SK-N-DZ (cell line): ENCODE measurements around the gene NR3C2.
A peak's percentile ranks its signal among the peaks of the same experiment; 100 is the strongest.

Experiments used
- DNase-seq: peaks from one replicate; pipeline ENCODE4 v3.0.0-alpha.2; 2015; ENCODE audit warnings: low spot score

Gene NR3C2

DNA sequence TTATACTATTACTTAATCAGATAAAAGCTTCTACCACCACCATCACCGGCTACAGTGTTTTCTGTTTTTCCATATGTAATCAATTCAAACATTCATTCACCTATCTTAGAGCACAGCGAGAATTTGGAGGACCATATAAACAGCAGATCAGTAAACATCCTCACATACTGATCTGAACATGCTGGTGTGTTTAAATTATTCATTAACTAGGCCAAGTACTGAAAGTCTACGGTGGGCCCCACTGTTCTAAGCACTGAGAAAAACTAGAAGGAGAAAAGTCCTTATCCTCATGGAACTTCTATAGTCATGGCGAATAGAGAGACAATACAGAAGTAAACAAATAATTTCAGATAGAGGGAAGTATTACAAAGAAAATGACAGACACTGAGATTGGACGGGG is 176.6 kb downstream of the NR3C2 start:
- no peak for DNase-seq

GRCh38 chr4:148263802-148264201 is 178.4 kb downstream of the NR3C2 start:
- no peak for DNase-seq

GRCh38 chr4:148263127-148263526 is 179.1 kb downstream of the NR3C2 start:
- no peak for DNase-seq

- no peak for DNase-seq
These were observed 180.4 kb downstream of the NR3C2 start for GRCh38 chr4:148261848-148262247.

DNA sequence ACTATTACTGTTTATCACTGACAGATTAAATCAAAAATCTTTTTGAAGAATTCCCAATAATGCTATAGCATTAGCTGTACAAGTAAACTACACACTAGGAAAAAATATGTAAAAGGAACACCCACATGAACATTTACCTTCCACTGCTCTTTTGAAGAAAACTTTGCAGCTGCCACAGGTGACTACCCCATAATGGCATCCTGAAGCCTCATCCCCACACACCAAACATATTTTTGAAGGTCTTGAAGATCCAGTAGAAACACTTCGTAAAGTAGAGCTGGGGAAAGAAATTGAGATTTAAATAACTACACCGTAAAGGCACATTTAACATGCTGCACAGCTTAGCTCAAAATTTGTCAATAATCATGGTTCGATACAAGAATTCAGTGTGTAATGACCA is 182.4 kb downstream of the NR3C2 start:
- DNase-seq = no peak

DNA sequence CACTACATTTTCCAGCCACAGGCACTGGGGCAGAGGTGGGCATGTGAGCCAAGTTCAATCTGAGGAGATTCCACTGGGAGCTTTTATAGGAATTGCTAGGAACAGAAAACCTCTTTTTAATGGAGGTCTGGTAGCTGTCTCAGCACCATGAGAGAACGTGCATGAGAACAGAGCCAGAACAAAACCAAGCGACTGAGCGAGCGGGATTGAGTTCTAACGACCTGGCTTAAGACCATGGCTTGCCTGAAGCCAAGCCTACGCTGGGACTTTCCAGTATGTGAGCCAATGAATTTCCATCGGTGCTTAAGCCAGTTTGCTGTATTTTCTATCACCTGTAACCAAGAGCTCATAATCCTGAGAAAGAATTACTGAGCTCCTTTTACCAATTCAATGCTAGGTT is 183.7 kb downstream of the NR3C2 start:
- peak; percentile 10 for DNase-seq

DNA sequence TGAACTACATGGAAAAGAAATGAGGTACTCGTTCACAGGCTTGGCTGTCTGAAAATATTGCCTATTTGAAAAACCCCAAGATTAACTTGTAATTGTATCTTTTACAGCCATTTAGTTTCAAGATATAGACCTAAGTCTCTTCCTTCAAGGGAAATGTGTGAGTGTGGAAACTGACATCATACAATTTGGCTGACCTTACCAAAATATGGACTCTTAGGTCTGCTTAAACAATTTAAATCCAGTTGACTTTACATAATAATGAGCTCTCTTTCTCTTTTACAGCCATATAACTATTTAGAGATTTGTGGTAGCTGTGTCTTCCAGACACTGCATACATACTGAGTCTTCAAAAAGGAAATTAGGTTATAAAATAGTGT is 186.9 kb downstream of the NR3C2 start:
- no peak for DNase-seq

DNA sequence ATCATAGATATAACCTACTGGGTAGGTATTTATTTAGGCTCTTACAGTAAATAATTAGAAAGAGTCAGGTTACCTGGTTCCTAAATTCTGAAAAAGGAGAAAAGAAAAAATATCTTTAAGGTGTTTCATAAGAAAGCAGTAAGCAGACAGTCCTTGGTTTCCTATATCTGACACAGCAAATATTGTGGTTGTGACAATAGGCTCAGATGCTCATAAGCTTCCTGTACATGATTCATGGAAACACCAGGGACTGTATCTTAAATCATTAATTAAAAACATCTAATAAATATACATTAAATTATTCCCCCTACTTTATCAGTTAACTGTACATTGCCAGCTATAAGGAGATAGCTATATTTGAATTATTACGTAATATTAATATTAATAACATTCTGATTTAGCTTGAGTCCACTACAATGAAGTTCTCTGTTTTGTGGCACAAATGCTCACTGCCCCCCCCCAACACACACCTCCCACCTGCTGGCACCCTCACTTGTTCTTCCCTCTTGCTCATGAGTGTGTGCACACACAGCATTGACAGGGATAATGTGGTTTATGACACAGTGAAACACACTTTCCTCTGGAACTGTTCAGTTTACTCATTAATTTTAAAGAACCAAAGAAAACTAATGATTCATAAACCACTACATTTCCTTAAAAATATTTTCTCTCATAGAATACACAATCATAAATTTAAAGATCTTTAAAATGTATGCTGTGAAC is 187.4 kb downstream of the NR3C2 start:
- DNase-seq = no peak

DNA sequence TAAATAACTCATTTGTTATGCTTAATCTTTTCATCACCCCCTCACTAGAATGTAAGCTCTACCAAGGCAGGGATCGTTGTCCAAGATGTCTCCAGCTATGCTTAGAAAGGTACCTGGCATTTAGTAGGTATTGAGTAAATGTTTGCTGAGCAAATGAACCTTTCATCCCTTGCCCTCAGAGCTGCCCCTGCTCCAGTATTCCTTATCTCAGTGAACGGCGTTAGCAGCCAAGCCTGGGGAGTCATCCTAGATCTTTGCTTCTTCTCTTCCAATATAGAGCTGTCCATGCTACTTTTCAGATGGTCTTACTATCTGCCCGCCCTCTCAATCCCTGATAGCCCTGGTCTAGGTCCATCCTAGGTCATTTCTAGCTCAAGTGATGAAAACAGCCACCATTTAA is 188.4 kb downstream of the NR3C2 start:
- DNase-seq = no peak

DNA sequence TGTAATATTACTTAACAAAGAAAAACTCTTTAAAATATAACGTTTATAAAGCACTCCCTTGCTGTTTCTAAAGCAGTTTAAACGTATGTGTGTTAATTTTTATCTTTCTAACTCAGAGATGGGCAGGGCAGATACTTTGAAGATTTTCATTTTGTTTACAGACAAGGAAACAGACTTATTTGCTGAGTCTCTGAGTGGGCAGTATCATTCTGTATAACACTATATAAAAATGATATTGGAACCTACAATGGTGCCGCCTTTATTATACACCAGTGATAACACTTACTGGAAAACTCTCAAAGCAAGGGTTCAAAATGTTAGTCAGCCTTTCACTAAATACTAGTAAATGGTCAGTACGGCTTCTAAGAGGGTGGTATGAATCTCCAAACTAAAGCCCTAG is 193.4 kb downstream of the NR3C2 start:
- DNase-seq = no peak

GRCh38 chr4:148245015-148245414 is 197.2 kb downstream of the NR3C2 start:
- DNase-seq = no peak

- DNase-seq = no peak
These were observed 198.4 kb downstream of the NR3C2 start for GRCh38 chr4:148243837-148244236.

DNA sequence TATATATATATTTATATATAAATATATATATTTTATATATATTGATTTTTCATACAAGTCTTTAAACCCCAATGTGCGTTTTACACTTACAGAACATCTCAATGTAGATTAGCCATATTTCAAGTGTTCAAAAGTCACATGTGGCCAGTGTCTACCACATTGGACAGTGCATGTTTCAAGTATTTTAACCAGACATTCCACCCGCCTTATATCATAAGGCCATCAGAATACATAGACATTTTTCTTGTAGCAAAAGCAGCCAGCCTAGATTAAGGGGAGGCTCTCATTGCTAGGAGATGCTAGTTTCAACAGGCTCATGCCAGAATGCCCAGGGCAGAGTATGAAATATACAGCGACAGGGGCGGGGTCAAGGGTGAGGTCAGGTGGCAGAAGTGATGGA is 202.0 kb downstream of the NR3C2 start:
- no peak for DNase-seq

DNA sequence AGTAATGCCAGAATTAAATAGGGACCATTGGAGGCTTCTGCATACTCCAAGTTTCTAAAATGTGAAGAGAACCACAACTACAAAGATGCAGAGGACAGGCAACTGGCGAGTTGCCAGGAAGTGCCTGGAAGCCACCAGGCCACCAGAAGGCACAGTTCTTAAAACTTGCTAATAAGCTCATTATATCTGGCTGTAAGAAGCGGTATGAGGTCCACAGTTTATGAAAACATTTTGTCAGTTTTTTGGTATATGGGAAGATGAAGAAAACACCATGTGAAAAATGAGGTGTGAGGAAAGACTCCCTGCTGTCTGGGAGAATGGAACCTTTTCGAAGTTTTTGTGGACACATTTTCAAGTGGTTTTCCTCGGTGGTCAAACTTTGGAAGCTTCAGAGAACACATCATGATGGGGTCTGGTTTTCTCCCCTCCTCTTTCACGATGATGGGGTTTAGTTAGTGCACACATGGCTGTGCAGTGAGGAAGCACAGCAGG is 202.7 kb downstream of the NR3C2 start:
- DNase-seq = no peak

GRCh38 chr4:148238811-148239493 is 203.3 kb downstream of the NR3C2 start:
- no peak for DNase-seq

DNA sequence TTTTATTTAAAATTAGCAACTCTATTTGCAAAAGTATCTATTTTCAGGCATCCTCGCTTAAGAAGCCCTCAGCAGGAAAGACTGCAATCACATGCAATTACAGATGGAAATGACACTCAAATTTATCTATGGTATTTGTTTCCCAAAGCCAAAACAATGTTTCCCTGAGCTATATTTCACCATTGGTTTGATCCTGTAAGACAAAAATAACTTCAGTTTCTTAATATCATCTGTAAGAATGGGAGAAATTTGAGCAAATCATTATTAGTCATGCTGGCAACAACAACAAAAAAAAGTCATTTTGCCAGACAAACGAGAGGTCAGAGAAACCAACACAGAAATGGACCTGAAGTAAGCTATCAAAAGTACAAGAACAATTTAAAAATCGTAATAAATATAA is 204.1 kb downstream of the NR3C2 start:
- no peak for DNase-seq

DNA sequence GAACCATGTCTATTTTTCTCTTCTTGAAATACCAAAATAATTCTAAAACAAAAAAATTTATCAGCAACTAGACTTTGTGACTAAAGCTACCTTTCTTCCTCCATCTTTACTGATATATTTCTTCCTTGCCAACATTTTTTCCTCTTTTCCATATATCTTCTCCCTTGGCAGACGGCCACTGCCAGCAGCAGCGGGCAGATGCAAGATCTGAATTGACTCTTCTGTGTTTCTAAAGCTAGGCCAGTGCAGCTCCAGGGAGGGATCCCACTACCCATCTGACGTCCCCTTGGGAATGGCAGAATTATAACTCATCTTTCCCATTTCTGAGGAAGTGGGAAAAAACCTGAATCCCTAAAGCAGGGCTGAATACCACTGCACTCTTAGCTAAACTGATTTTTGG is 206.4 kb downstream of the NR3C2 start:
- DNase-seq = no peak

DNA sequence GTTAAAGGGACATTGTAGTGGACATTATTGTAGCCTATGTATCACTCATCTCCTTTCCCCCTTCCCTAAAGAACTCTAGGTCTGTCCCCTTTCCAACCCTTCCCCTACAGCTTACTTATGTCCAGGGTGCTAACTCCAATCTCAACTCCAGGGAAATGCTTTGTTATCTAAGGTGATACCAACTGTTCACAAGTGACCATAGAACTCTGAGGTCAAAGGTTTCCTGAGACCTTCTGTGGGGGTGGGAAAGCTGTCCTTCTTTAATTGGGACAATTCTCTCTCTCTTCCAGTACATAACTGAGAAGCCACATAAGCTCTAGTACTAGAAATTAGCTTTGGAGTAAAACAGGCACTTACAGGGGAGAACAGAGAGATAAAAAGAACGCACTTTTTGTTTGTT is 212.4 kb downstream of the NR3C2 start:
- DNase-seq = no peak

GRCh38 chr4:148229028-148229427 is 213.2 kb downstream of the NR3C2 start:
- DNase-seq = peak; percentile 29

DNA sequence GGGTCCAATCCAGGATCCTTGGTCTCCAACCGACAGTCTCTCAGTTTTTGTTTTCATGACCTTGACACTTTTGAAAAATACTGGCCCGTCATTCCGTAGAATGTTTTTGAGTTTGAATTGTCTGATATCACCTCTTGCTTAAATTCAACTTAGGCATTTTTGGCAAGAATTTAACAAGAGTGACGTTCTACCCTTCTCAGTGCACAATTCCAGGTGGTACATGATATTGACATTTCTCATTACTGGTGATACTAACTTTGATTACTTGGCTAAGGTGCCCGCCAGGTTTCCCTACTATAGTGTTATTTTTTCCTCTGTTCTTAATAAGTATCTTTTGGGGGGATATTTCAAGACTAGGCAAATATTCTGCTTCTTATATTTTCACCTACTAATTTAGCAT is 215.1 kb downstream of the NR3C2 start:
- DNase-seq = no peak

- no peak for DNase-seq
These were observed 215.9 kb downstream of the NR3C2 start for GRCh38 chr4:148226341-148226740.

DNA sequence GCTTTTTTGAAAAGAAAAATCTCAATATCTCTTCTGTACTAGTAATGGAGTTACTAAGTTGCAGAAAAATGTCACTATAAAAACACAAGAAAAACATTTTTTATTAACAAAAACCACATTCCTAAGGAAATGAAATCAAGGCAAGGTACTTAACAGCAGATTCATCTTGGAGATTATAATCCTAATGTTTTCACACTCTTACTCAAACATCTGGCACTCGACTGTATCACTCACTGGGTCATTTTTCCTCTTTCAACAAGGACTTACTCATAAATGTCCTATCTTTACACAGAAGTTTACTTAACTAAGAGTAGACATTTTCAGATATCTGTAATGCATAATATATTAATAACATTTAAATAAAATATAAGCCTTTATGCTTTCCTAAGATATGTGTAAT is 216.6 kb downstream of the NR3C2 start:
- no peak for DNase-seq

DNA sequence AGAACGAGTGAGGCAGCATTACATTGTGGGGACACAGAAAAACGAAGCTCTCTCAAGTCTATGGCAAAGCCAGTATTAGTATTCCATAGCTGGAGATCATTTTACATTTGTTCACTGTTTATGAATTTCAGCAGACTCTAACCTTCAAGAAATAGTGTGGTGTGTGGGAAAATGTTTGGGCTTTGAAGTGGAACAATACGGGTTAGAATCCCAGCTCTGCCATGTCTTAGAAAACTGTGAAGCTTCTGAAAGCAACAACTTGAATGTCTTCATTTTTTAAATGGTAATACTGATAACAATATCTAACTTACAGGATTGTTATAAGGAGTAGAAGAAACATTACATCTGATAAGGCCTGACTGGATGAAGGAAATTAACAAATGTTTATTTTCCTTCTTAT is 217.7 kb downstream of the NR3C2 start:
- DNase-seq = no peak
